HG02970 (cell line): Measurements from ENCODE around the gene PAPPA2.
"Not testable (repeated sequence)": the region's sequence is repeated elsewhere in the genome, so short reads cannot be mapped to it uniquely, and the experiment has no call there.

Experiments
- ATAC-seq: cut with Tn5 transposase; IDR thresholded peaks from one replicate; pipeline ENCODE4 v1.9.1; 2021; ENCODE audit warnings: mild to moderate bottlenecking, moderate library complexity, moderate number of reproducible peaks; ENCODE audit not compliant: unreplicated experiment, low FRiP score

Gene PAPPA2

GRCh38 chr1:176462674-176463378 is at the start of gene PAPPA2:
Gene PAPPA2, plus strand, starts transcription at chr1:176463175. Its CDS starts 93,148 bp downstream, at chr1:176556323.
- no peak for ATAC-seq

- no peak for ATAC-seq
These were observed 46.2 kb upstream of the PAPPA2 start for GRCh38 chr1:176416777-176417176.

GRCh38 chr1:176419608-176420007 is 43.4 kb upstream of the PAPPA2 start:
- ATAC-seq = not testable (repeated sequence)

- ATAC-seq = no peak
These were observed 28.7 kb upstream of the PAPPA2 start for GRCh38 chr1:176434234-176434633.

- ATAC-seq = no peak
These were observed 26.7 kb upstream of the PAPPA2 start for GRCh38 chr1:176436251-176436650.

GRCh38 chr1:176440176-176440575 is 22.8 kb upstream of the PAPPA2 start:
- no peak for ATAC-seq

GRCh38 chr1:176444286-176444685 is 18.7 kb upstream of the PAPPA2 start:
- no peak for ATAC-seq

GRCh38 chr1:176445402-176445801 is 17.6 kb upstream of the PAPPA2 start:
- no peak for ATAC-seq

GRCh38 chr1:176448340-176448739 is 14.6 kb upstream of the PAPPA2 start:
- no peak for ATAC-seq

- ATAC-seq = no peak
These were observed 12.4 kb upstream of the PAPPA2 start for GRCh38 chr1:176450526-176450925.

- not testable (repeated sequence) for ATAC-seq
These were observed 11.2 kb upstream of the PAPPA2 start for GRCh38 chr1:176451741-176452140.

GRCh38 chr1:176456795-176457194 is 6.2 kb upstream of the PAPPA2 start:
- no peak for ATAC-seq

GRCh38 chr1:176460544-176461336 is 2.2 kb upstream of the PAPPA2 start:
- ATAC-seq = no peak

- no peak for ATAC-seq
These were observed 1.4 kb upstream of the PAPPA2 start for GRCh38 chr1:176461576-176461975.

- ATAC-seq = no peak
These were observed 3.5 kb downstream of the PAPPA2 start for GRCh38 chr1:176466514-176466913.

- no peak for ATAC-seq
These were observed 6.6 kb downstream of the PAPPA2 start for GRCh38 chr1:176469450-176470010.

- ATAC-seq = no peak
These were observed 8.6 kb downstream of the PAPPA2 start for GRCh38 chr1:176471338-176472121.

- no peak for ATAC-seq
These were observed 17.0 kb downstream of the PAPPA2 start for GRCh38 chr1:176479971-176480370.

GRCh38 chr1:176480750-176481149 is 17.8 kb downstream of the PAPPA2 start:
- no peak for ATAC-seq

GRCh38 chr1:176485083-176485482 is 22.1 kb downstream of the PAPPA2 start:
- ATAC-seq = no peak

GRCh38 chr1:176494436-176494835 is 31.5 kb downstream of the PAPPA2 start:
- ATAC-seq = no peak
